GM21619 (cell line): ENCODE measurements around the gene SCMH1.

Experiments used
- ATAC-seq: cut with Tn5 transposase; IDR thresholded peaks from one replicate; pipeline ENCODE4 v1.9.1; 2021; ENCODE audit not compliant: unreplicated experiment

The SCMH1 gene

GRCh38 chr1:40980068-40980452 lies 262.0 kb downstream of the SCMH1 start:
- peak; percentile 25 for ATAC-seq

GRCh38 chr1:40979241-40980067 lies 262.7 kb downstream of the SCMH1 start, which contains the start of gene CTPS1:
Gene CTPS1 (plus strand): TSS chr1:40979696. CDS start chr1:40983291, 3,595 bp downstream.
- peak; percentile 86 for ATAC-seq

GRCh38 chr1:40978886-40979240 lies 263.2 kb downstream of the SCMH1 start:
- no peak for ATAC-seq

GRCh38 chr1:40977716-40978115 lies 264.4 kb downstream of the SCMH1 start:
- ATAC-seq: no peak
